Mesendoderm (in vitro differentiated cells): ENCODE results near the gene RNF121.

Source experiments
- DNase-seq: peaks from one replicate; pipeline ENCODE4 v3.0.0; 2013
- H2AK5ac ChIP-seq: 2 replicates; pipeline ENCODE4 v1.6.1; 2013; ENCODE audit warnings: low read length, inconsistent platforms
- H2BK120ac ChIP-seq: 2 replicates; pipeline ENCODE4 v1.6.1; 2013; ENCODE audit warnings: low read depth, mild to moderate bottlenecking, low read length, moderate library complexity, mixed read lengths
- H2BK15ac ChIP-seq: replicated peaks from 2 replicates; pipeline ENCODE4 v1.6.1; 2013; ENCODE audit warnings: low read depth, mild to moderate bottlenecking, moderate library complexity
- H2BK5ac ChIP-seq: 2 replicates; pipeline ENCODE4 v1.6.1; 2013; ENCODE audit warnings: low read length, inconsistent platforms
- H3K18ac ChIP-seq: 2 replicates; pipeline ENCODE4 v1.6.1; 2013; ENCODE audit warnings: mild to moderate bottlenecking, low read length, mixed read lengths
- H3K23ac ChIP-seq: one replicate; pipeline ENCODE4 v1.6.1; 2013; ENCODE audit warnings: low read length
- H3K27ac ChIP-seq: 2 replicates; pipeline ENCODE4 v1.5.1; 2013; ENCODE audit warnings: low read depth, mild to moderate bottlenecking, inconsistent platforms, low read length, moderate library complexity
- H3K27me3 ChIP-seq: 2 replicates; pipeline ENCODE4 v1.6.1; 2013; ENCODE audit warnings: low read length, control low read depth, mild to moderate bottlenecking, inconsistent platforms; ENCODE audit not compliant: insufficient read depth, poor library complexity
- H3K36me3 ChIP-seq: 2 replicates; pipeline ENCODE4 v1.6.1; 2013; ENCODE audit warnings: low read length, inconsistent platforms; ENCODE audit not compliant: control insufficient read depth, insufficient read depth
- H3K4ac ChIP-seq: one replicate; pipeline ENCODE4 v1.6.1; 2013; ENCODE audit warnings: low read depth, mild to moderate bottlenecking, low read length, moderate library complexity
- H3K4me1 ChIP-seq: 2 replicates; pipeline ENCODE4 v1.6.1; 2013; ENCODE audit warnings: low read depth, low read length, inconsistent platforms; ENCODE audit not compliant: control insufficient read depth
- H3K4me2 ChIP-seq: 2 replicates; pipeline ENCODE4 v1.6.1; 2013; ENCODE audit warnings: low read length
- H3K4me3 ChIP-seq: 2 replicates; pipeline ENCODE4 v1.5.1; 2013; ENCODE audit warnings: mild to moderate bottlenecking, low read length
- H3K56ac ChIP-seq: one replicate; pipeline ENCODE4 v1.6.1; 2013; ENCODE audit warnings: low read length
- H3K79me1 ChIP-seq: 2 replicates; pipeline ENCODE4 v1.6.1; 2013; ENCODE audit warnings: low read length, inconsistent platforms
- H3K79me2 ChIP-seq: 2 replicates; pipeline ENCODE4 v1.6.1; 2013; ENCODE audit warnings: mild to moderate bottlenecking, low read length; ENCODE audit not compliant: control insufficient read depth, insufficient read depth
- H3K9ac ChIP-seq: 2 replicates; pipeline ENCODE4 v1.6.1; 2013; ENCODE audit warnings: low read length, inconsistent platforms
- H4K5ac ChIP-seq: one replicate; pipeline ENCODE4 v1.6.1; 2013; ENCODE audit warnings: low read length
- H4K8ac ChIP-seq: one replicate; pipeline ENCODE4 v1.6.1; 2013; ENCODE audit warnings: low read depth, mild to moderate bottlenecking, control low read depth, low read length, moderate library complexity
- WGBS: extraction: QIAGEN DNeasy Blood & Tissue Kit; methylation state at CpG from one replicate; pipeline ENCODE4 v1.1.7; 2013; ENCODE audit warnings: low lambda C conversion rate, missing lambda C conversion rate; ENCODE audit not compliant: insufficient coverage; ENCODE audit errors: extremely low coverage; 5-methylcytosine and 5-hydroxymethylcytosine counted together

The RNF121 gene

GRCh38 chr11:72038491-72038890 lies 109.6 kb downstream of the RNF121 start:
- no CpG with 5 or more reads among the region's 2 CpGs for WGBS
- H3K18ac ChIP-seq, result no peak overlapping the region

GRCh38 chr11:72039031-72039855 lies 110.4 kb downstream of the RNF121 start:
- H3K4me3 ChIP-seq, result no peak overlapping the region
- H3K9ac ChIP-seq, result peak overlapping the region; percentile 26
- no peak overlapping the region for H2BK15ac ChIP-seq
- H2BK5ac ChIP-seq, result no peak overlapping the region
- H3K56ac ChIP-seq, result peak overlapping the region; percentile 62
- no peaks in the 10 kb centered on the region for H3K27me3 ChIP-seq
- H3K27ac ChIP-seq, result no peak overlapping the region
- no peak overlapping the region for H3K4me2 ChIP-seq
- H3K18ac ChIP-seq, result no peak overlapping the region
- H3K79me2 ChIP-seq, result peaks cover 41% of the 10 kb centered on the region
- peaks cover 15% of the 10 kb centered on the region for H3K4me1 ChIP-seq
- WGBS, result no CpG with 5 or more reads among the region's 5 CpGs
- H3K4ac ChIP-seq, result no peak overlapping the region
- H4K5ac ChIP-seq, result no peak overlapping the region
- no peak overlapping the region for H2AK5ac ChIP-seq
- peaks cover 32% of the 10 kb centered on the region for H3K79me1 ChIP-seq
- no peaks in the 10 kb centered on the region for H3K36me3 ChIP-seq
- H2BK120ac ChIP-seq, result no peak overlapping the region
- peak overlapping the region; percentile 15 for H3K23ac ChIP-seq
- H4K8ac ChIP-seq, result no peak overlapping the region
- no peak for DNase-seq

More at GRCh38 chr11:72038491-72038890, 109.6 kb downstream of the RNF121 start:
- H2BK120ac ChIP-seq, result no peak overlapping the region
- H4K5ac ChIP-seq, result no peak overlapping the region
- H3K4me2 ChIP-seq, result no peak overlapping the region
- H3K9ac ChIP-seq, result no peak overlapping the region
- H3K4me1 ChIP-seq, result peaks cover 15% of the 10 kb centered on the region
- no peak overlapping the region for H2BK5ac ChIP-seq
- H3K79me2 ChIP-seq, result peaks cover 41% of the 10 kb centered on the region
- H4K8ac ChIP-seq, result no peak overlapping the region
- H3K4me3 ChIP-seq, result no peak overlapping the region
- peaks cover 31% of the 10 kb centered on the region for H3K79me1 ChIP-seq
- H2BK15ac ChIP-seq, result no peak overlapping the region
- no peaks in the 10 kb centered on the region for H3K36me3 ChIP-seq
- no peak overlapping the region for H3K4ac ChIP-seq
- no peaks in the 10 kb centered on the region for H3K27me3 ChIP-seq
- no peak for DNase-seq
- H3K23ac ChIP-seq, result no peak overlapping the region
- H3K27ac ChIP-seq, result no peak overlapping the region
- no peak overlapping the region for H3K56ac ChIP-seq
- H2AK5ac ChIP-seq, result no peak overlapping the region

- Histone ChIP-seq H2BK5ac (no peak overlapping the region), H3K23ac (no peak overlapping the region), H3K4ac (no peak overlapping the region), H3K27ac (no peak overlapping the region), H3K4me1 (peaks cover 15% of the 10 kb centered on the region), H3K27me3 (no peaks in the 10 kb centered on the region), H4K8ac (no peak overlapping the region), H3K4me3 (no peak overlapping the region), H3K18ac (no peak overlapping the region), H3K79me2 (peaks cover 41% of the 10 kb centered on the region), H2AK5ac (no peak overlapping the region), H3K79me1 (peaks cover 32% of the 10 kb centered on the region), H3K36me3 (no peaks in the 10 kb centered on the region), H3K4me2 (peak overlapping the region; percentile 1), H3K56ac (peak overlapping the region; percentile 79), H2BK15ac (no peak overlapping the region), H2BK120ac (no peak overlapping the region), H3K9ac (peak overlapping the region; percentile 62), H4K5ac (no peak overlapping the region)
- no CpG with 5 or more reads among the region's 6 CpGs for WGBS
- no peak for DNase-seq
These were observed 111.1 kb downstream of the RNF121 start for GRCh38 chr11:72039856-72040401.

GRCh38 chr11:72040491-72041363 lies 111.9 kb downstream of the RNF121 start:
- peak overlapping the region; percentile 67 for H3K4me2 ChIP-seq
- no peak overlapping the region for H3K23ac ChIP-seq
- no peak overlapping the region for H2AK5ac ChIP-seq
- H3K4me1 ChIP-seq, result peaks cover 15% of the 10 kb centered on the region
- H4K5ac ChIP-seq, result no peak overlapping the region
- peaks cover 32% of the 10 kb centered on the region for H3K79me1 ChIP-seq
- H4K8ac ChIP-seq, result no peak overlapping the region
- H3K9ac ChIP-seq, result peak overlapping the region; percentile 62
- H3K36me3 ChIP-seq, result no peaks in the 10 kb centered on the region
- H3K18ac ChIP-seq, result peak overlapping the region; percentile 62
- H2BK15ac ChIP-seq, result no peak overlapping the region
- H3K4me3 ChIP-seq, result peak overlapping the region; percentile 6
- peak overlapping the region; percentile 35 for H2BK5ac ChIP-seq
- peak overlapping the region; percentile 42 for H3K4ac ChIP-seq
- H3K27ac ChIP-seq, result peak overlapping the region; percentile 71
- DNase-seq, result peak; percentile 87
- no peaks in the 10 kb centered on the region for H3K27me3 ChIP-seq
- WGBS, result no CpG with 5 or more reads among the region's 23 CpGs
- peaks cover 41% of the 10 kb centered on the region for H3K79me2 ChIP-seq
- H3K56ac ChIP-seq, result peak overlapping the region; percentile 79
- H2BK120ac ChIP-seq, result no peak overlapping the region

- Histone ChIP-seq H3K27ac (peak overlapping the region; percentile 71), H3K23ac (peak overlapping the region; percentile 29), H2BK15ac (no peak overlapping the region), H3K27me3 (no peaks in the 10 kb centered on the region), H2BK120ac (no peak overlapping the region), H2AK5ac (no peak overlapping the region), H3K18ac (peak overlapping the region; percentile 62), H3K4ac (no peak overlapping the region), H3K9ac (peak overlapping the region; percentile 62), H3K36me3 (no peaks in the 10 kb centered on the region), H4K5ac (no peak overlapping the region), H3K4me1 (peaks cover 15% of the 10 kb centered on the region), H3K4me2 (peak overlapping the region; percentile 67), H2BK5ac (peak overlapping the region; percentile 35), H3K56ac (peak overlapping the region; percentile 79), H3K79me1 (peaks cover 30% of the 10 kb centered on the region), H3K4me3 (no peak overlapping the region), H3K79me2 (peaks cover 38% of the 10 kb centered on the region), H4K8ac (no peak overlapping the region)
- WGBS, result no CpG with 5 or more reads among the region's 23 CpGs
- DNase-seq, result peak; percentile 54
These were observed 112.7 kb downstream of the RNF121 start for GRCh38 chr11:72041364-72042063.
